Measurements from ENCODE around the gene BICD1.

The BICD1 gene

DNA sequence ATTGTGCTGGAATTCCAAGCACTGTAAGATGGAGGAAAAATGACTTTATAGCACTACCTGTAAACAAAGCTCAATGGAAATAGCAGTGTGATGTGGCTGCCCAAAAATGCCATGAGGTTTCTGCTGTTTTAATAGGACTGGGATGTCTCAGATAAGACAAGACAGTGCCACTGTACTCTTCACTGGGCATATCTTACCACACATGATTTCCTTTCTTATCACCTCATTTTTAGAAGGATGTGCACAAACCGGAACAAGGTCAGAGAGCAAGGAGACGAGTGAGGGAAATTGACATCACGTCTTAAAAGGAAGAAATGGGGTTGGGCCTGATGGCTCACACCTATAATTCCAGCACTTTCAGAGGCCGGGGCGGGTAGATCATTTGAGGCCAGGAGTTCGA lies 254.3 kb downstream of the BICD1 start:
- DNase-seq, result no peak

DNA sequence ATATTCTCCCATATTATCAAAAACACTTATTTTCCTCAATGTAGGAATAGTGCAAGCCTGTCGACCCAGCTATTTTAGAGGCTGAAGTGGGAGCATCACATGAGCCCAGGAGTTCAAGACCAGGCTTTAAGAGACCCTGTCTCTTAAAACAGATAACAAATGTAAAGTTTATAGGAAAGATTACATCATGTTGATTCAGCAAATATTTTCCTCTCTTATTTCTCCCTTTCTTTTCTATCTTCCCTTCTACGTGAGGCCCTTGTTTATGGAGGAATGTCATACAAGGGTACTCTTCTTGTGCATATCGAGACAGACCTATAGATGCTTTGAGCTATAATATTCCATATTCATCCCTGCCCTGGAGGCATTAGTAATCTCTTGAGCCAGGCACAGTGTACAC lies 256.2 kb downstream of the BICD1 start:
- no peak for DNase-seq

DNA sequence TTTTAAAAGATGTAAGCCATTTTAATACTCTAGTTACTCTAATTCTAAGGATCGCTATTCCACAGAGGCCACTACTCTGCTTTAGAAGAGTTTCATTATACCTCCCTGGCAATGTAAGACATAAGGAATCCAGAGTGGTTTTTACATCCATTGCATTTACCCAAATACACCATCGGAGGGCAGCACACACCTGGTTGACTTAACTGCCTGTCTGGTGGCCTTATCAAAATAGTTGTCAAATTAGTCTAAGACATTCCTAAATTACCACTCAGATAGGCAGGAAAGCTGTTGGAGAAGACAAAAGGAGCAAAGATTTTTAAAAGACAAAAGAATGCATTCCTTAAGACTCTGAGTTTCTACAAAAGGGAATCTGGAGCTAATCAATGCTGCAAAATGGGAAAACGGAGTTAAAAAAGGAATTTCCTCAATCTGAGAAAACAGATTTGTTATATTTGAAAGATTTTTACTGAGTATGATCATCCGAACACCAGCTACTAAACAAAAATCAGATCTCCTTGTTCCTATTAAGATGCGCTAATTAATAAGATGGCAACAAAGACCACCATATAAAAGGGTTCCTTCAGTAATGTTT lies 258.9 kb downstream of the BICD1 start:
- DNase-seq, result peak; percentile 28

DNA sequence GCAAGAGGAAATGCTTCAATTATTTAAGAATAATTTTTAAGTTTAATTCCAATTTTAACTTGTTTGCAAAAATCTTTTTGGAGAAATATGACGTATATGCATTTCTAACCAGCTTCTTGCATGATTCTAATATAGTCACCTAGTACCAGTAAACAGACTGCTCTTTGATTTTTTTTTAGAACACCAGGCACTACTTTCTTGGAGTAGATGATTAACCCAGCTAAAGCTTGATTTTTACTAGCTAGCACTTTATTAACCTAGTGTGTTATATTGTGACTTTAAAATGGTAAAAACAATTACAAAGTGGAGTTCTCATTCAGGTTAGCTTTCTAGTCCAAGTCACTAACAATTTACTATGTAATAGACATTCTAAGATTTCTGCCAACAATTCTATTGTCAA lies 260.1 kb downstream of the BICD1 start:
- no peak for DNase-seq

DNA sequence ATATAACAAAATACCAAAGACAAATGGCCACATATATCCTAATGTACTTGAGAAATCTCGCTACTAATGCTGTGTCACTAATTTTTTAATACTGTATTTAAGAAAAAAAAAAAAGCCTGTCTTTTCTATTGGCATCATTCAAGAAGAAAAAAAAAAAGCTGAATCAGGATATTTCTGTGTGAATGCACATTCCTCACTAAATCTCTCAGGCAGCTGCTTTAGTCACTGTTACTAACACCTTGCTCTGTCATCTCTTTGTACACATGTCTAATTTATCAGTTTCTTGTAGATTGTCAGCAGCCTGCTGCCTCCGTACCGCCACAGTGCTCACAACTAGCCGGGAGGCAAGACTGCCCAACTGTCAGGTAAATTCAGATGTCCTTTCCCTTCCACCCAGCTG lies 260.7 kb downstream of the BICD1 start:
- DNase-seq, result no peak

DNA sequence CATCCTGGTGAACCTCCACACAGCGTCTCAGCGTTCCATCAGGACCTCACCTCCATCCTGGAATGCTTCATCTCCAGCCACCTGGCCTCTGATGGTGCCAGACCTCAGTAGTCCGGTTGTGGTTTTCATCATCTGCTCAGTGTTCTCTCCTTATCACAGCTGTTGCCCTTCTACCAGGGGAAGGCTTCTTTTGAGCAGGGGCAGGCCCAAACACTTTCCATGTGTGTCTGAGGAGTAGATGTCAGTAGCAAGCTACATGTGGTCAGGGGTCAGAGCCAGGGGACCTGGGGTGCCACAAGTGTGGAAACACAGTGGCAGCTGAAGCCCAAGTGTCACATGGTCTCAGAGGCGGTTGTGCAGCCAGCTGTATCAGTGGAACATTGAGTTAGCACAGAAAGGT lies 262.6 kb downstream of the BICD1 start:
- DNase-seq, result no peak

DNA sequence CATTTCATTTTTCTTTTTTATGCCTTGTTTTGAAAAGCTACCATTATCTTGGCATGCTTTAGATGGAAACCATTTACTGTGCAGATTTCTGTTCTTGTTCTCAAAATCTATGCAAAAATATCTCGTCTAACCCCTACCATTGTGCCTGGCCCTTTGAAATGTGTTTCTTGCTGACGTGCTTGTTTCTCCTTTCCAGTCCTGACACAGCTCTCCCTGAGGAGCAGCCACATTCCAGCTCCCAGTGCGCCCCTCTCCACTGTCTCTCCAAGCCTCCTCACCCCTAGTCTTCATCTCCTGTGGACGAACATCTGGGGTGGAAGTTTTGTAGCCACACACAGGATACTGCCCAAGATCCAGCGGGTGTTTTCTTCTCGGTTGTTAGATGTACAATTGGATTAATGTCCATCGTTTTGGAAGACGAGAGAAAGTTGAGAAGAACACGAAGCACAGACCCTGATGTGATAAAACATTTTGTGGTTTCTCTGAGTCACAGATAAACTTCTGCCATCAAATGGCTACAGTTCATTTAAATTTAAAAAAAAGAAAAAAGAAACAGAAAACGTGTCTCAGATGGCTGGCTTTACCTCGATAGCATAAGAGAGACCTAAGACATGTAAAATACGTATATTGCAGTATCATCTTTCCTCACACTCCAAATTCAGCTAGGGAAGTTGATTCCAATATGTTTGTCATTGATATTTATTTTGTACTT lies 270.9 kb downstream of the BICD1 start:
- no peak for DNase-seq

DNA sequence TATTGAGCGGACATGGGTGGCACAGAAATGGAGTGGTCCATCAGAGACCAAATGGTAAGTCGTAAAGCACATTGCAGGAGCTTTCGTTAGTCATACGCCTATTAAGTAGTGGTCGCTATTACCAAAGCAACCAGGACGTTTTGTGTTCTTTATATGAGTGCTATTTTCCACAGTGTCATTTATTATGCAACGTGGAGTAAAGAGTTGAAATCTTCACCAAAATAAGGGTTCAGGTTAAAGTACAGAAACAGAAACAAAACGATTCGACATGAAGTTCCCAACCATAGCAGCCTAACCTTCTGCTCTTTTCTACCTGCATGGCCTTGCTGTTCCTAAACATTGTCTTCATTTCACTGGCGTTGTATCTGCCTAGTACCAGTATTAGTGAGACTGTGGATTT lies 272.6 kb downstream of the BICD1 start:
- no peak for DNase-seq

DNA sequence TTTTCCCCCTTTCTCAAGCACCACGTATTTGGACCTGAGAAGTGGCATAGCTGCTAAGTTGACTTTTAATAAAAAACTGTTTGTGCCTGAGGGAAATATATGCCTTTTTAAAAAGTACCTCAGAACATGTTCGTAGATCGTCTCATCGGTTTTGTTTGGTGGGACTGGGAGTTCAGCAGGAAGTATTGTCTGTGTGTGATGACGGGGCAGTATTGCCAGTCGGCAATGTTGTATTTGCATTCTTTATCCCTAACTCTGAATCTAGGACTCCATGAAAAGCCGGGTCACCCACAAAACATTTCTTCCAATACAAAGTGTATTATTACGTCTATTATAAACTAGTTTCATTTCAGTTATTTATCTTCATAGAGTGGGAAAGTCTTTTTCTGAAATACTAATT lies 273.0 kb downstream of the BICD1 start:
- DNase-seq, result no peak

DNA sequence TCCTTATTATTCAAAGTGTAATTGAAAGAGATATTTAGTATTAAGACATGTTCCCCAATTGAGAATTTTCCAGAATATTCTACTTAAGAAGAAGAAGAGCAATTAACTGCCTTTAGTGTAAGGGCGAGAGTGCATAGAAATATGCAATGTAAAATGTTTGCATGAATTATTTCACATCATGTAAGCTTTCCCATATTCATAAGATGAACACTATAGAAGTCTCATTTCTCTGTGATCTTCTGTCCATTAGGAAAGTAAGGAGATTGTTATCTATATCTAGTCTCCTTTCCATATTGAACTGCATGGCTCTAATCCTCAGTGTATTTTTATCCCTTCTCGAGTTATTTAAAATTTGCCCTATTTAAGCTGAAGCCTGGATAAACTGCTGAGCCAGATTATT lies 275.6 kb downstream of the BICD1 start:
- no peak for DNase-seq

DNA sequence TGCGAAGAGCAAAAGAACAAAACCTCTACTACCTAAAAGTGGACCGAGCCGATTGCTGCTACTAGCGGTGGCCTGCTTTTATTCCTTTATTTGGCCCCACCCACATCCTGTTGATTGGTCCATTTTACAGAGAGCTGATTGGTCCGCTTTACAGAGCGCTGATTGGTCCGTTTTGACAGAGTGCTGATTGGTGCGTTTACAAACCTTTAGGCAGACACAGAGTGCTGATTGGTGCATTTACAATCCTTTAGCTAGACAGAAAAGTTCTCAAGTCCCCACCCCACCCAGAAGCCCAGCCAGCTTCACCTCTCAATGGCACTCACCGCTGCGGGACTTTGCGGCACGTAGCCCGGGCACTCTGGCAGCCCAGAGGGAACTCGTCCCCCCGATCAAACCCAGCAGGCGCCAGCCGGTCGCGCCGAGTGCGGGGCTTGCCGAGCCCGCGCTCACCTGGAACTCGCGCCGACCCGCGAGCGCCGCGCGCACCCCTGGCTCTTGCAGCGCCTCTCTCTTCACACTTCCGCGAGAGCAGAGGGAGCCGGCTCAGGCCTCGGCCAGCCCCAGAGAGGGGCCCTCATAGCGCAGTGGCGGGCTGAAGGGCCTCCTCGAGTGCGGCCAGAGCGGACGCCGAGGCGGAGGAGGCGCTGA lies 284.0 kb downstream of the BICD1 start:
- no peak for DNase-seq

DNA sequence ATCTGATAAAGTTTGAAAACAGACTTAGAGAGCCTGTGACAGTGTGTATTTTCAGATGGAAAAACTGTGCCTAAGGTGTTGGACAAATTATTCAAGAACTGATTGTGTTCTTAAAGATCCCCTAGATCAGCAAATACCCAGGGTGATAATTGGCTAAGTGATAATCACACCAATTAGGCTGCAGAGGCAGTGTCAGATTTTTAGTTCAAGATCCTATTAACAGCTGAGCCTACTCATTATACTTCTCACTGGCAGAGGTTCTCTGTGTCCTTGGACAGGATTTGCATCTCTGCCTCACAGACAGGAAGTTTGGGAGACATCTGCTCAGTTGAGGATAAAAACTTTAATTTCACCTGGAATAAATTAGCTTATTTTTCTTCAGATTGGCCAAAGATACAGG lies 288.4 kb downstream of the BICD1 start:
- no peak for DNase-seq

DNA sequence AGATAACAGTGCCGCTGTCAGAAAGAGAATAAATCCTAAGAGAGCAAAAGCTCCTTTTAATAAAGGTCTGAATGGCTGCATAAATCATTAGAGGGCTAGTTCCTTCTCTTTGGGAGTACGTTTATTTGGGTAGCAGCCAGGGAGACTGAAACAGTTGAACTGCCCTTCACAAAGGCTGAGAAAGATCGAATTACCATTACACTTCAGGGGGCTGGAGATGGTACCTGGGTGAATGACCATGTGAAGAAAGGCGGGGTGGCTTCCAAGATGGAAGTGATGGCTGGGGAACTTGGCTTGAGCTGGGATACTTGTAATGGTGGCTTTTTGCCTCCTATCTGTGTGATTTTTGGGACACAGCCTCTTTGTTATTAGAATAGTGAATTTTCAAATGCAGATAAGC lies 291.0 kb downstream of the BICD1 start:
- no peak for DNase-seq

DNA sequence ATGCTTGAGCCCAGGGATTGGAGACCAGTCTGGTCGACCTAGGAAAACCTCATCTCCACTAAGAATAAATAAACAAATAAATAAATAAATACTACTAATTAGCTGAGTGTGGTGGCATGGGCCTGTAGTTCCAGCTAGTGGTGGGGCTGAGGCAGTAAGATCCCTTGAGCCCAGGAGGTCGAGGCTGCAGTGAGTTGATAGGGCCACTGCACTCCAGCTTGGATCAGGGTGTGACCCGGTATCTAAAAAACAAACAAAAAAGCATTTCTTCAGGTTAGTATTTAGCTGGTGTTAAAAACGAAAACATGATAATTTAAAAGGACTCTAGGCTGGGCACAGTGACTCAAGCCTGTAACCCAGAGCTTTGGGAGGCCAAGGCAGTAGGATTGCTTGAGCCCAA lies 291.5 kb downstream of the BICD1 start:
- no peak for DNase-seq

DNA sequence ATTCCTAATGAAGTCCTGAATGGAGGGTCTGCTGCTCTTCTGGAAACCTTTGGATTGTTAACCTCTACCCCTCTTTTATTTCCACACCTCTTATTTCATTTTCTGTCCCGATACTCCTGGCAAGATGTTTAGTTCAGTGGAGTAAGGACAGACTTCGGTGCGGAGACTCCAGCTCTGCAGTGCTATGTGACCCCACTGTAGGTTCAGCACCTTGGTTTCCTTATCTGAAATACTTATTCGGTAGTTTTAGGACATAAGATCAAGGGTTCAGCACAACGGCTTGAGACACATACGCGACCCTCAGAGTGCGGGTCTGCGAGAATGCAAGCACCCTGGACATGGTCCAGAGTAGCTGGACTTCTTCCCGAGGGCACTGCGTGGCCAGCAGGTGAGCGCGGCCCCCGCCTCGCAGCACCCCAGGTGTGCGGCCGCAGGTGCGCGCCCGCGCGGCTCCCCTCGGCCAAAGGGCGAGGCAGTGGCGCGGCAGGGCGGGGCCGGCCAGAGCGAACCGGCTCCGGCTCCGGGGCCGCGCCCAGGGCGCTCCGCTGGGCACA lies 292.2 kb downstream of the BICD1 start:
- no peak for DNase-seq

DNA sequence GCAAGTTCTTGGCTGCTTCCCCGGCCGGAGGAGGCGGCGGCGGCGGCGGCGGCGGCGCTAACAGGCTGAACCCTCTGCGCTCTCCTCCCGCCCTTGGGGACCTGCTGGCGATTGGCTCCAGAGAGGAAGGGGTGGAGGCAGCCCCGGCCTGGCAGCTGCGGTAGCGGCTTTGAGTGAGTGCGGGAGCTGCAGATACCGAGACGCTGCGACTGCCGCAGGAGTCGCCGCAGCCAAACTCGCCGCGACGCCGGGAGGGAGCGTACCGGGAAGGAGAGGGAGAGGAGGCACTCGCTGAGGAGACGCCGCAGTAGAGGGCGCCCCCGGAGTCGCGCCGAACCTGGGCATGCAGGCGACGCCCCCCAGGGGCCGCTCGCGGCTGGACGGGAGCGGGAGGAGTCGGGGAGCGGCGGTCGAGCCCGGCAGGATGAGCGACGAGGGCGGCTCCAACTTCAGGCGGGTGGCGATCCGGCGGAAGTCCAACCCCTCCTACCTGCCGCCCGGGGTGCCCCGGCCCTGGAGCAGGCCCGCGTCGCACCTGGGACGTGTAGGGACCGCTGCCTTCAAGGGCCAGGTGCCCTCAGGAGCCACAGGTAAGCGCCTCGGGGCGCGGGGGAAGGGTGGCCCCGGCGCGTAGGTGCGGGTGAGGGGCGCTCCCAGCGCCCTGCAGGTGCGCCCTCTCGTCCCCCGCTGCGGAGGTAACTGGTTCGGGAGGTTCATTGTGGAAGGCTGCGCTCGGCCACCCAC lies 292.9 kb downstream of the BICD1 start, which contains the start of gene FGD4:
TSS of gene FGD4 (plus strand) at position 189 of the 744 bp plus-strand sequence.
- peak; percentile 28 for DNase-seq

DNA sequence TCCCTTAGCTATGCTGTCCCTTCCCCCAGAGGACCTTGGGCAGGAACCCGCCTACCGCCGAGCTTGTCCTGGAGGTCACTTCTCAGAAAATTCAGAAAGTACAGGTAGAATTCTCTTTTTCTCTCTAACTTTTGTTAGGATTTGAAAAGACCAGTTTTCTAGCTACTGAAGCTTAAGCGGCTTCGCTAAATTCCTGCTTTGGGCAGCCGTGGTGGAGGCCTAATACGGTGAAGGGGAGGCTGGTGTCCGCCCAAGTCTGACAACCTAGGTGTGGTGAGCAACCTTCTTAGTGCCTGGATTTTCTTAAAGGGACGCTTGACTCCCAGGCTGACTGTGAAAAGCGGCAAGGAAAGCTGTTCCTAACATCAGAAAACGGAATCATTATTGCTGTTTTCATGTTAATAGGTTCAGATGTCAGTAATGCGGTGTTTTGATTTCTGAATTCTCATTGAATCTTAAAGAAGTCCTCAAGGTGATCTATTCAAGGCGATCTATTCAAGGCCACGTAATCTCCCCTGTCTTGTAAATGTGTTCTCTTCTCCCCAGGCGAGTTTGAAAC lies 293.5 kb downstream of the BICD1 start:
- DNase-seq, result no peak

DNA sequence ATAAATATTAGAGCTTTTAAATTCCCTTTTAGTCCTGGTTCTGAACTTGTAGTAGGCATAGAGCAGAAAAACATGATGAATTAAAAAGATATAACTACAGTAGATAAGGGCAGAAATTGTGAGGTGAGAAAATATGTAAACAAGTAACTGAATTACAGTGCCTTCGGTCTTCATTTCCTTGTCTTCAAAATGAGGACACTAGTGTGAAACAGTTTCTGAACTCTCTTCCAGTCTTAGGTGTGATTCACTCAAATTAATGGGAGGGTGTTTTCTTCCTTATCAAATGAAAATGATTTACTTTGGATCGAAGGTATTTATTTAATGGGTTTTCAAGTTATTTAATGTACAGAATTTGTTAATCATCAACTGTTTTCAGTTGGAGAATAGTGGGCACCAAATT lies 294.2 kb downstream of the BICD1 start:
- no peak for DNase-seq

DNA sequence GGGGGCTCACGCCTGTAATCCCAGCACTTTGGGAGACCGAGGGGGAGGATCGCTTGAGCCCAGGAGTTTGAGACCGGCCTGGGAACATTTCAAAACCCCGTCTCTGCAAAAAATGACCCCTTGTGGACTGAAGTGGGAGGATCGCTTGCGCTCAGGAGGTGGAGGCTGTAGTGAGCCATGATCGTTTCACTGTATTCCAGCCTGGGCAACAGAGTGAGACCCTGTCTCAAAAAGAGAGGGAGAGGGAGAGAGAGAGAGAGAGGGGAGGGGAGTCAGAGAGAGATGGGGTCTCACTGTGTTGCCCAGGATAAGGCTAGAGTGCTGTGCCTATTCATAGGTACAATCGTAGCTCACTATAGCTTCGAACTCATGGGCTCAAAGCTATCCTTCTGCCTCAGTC lies 295.5 kb downstream of the BICD1 start:
- no peak for DNase-seq

DNA sequence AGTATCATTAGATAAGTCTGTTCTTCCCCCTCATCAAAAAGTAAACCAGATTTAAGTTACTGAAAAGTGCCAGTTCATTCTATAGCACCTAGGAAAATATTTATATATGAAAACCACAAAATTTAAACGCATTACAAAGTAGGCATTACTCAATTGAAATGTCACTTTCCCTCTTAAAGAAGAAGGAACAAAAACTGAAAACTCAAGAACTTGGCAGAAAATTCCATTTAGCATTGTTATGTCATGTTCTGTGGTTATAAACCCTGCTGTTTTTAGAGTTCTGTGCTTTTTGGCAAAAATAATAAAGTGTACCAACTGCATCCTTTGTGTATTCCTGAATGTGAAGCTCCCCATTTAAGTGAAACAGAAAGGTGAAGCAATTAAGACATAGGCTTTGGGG lies 296.3 kb downstream of the BICD1 start:
- no peak for DNase-seq

DNA sequence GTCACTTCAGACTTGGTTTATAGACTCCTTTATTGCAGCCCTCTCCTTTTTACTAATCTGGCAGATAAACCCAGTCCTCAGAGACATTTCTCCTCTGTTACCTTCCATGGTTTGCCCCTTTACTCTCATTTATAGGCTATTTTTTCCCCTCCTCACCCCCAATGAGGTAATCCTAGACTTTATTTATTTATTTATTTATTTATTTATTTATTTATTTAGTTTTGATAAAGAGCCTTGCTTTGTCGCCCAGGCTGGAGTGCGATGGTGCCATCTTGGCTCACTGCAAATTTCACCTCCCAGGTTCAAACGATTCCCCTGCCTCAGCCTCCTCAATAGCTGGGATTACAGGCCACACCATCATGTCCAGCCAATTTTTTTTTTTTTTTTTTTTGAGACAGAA lies 301.1 kb downstream of the BICD1 start:
- no peak for DNase-seq

DNA sequence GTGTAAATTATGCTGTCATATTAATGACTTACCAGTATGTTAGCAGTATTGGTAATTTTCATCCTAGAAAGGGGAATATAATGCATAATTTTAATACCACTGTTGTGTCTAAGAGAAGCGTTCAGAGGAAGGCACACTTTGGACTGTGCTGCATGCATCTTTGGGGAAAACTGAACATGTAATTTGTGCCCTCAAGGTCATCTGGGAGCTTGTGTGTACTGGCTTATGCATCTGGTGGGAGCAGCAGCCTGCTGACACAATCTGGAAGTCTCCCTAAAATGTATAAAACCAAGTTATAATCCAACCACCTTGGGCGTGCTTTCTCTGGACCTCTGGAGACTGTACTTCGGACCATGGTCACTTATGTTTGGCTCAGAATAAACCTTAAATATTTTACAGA lies 306.8 kb downstream of the BICD1 start:
- no peak for DNase-seq

DNA sequence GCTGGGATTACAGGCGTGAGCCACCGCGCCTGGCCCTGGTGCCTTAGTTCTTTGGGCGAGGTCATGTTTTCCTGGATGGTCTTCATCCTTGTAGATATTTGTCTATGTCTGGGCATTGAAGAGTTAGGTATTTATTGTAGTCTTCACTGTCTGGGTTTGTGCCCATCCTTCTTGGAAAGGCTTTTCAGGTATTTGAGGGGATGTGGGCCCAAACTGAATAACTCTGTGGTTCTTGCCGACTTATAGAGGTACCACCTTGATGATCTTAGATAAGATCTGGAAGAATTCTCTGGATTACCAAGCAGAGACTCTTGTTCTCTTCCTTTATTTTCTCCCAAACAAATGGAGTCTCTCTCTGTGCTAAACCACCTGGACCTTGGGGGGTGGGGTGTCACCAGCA lies 311.6 kb downstream of the BICD1 start:
- no peak for DNase-seq
